Activated CD4-positive, alpha-beta T cell treated with anti-CD3 and anti-CD28 coated beads, Interleukin-2, amount 50 U/mL, for 24 hours (primary cell): ENCODE results near the gene RPL41.
"Not testable (repeated sequence)": the region's sequence is repeated elsewhere in the genome, so short reads cannot be mapped to it uniquely, and the experiment has no call there.

Experiments used
- DNase-seq, 2 donors: peaks; one replicate each; pipeline ENCODE4 v3.0.0-alpha.2; 2020; ENCODE audit warnings: low read depth in 1 of 2, low spot score in 1 of 2

RPL41 gene

DNA sequence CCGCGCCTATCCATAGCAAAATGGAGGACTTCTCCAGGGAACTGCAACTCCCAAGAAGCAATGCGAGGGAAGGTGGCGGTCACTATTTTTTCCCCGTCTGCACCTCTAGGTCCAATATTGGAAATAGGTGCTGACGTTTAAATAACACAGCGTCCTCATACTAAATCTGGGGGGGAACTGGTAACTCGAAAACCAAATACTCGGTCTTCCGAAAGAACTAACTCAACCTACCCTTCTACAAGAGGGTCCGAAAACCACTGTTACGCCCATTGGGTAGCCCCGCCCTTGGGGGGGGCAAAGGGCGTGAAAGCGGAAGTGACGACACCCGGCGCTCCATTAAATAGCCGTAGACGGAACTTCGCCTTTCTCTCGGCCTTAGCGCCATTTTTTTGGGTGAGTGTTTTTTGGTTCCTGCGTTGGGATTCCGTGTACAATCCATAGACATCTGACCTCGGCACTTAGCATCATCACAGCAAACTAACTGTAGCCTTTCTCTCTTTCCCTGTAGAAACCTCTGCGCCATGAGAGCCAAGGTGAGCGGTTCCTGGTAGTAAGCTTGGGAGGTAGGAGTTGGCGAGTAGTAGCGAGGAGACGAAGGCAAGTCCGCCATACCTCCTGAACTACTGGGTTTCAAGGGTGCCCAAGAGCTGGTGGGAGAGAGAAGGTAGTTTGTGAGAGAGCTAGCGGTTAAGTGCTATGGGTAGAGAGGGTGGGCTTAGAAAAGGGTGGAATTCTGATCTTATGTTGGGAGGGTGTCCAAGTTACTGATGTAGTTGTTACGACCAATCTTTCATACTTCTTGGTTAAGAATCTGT, at the start of gene RPL41:
Gene RPL41, plus strand, starts transcription at position 367 of the 815 bp plus-strand sequence.
- DNase-seq = peak; percentile 91 to 94

DNA sequence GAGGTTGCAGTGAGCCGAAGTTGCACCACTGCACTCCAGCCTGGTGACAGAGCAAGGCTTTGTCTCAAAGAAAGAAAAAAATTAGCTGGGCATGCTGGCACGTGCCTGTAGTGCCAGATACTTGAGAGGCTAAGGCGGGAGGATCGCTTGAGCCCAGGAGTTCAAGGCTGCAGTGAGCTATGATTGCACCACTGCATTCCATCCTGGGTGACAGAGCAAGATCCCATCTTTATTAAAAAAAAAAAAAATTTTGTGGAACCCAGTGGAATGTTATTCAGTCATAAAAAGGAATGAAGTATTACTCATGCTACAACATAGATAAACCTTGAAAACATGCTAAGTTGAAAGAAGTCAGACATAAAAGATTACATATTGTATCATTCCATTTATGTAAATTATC, 44.8 kb upstream of the RPL41 start:
- DNase-seq = no peak

DNA sequence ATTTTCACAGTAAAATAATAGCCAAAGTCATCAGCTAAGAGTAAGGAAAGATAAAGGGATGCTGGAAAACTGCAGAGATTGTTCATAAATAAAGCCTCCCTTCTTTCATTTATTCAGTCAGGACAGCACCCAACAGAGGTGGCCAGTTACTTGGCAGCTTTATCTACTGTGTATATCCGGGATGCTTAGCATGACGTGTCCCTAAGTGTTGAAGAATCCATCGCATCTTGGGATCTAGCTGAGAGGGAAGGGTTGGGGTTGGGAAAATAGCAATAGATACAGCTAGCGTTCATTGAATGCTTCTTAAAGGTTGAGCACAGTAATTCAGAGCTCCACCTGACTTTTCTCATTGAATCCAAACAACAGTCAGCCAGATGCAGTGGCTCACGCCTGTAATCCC, 42.0 kb upstream of the RPL41 start:
- DNase-seq = no peak

DNA sequence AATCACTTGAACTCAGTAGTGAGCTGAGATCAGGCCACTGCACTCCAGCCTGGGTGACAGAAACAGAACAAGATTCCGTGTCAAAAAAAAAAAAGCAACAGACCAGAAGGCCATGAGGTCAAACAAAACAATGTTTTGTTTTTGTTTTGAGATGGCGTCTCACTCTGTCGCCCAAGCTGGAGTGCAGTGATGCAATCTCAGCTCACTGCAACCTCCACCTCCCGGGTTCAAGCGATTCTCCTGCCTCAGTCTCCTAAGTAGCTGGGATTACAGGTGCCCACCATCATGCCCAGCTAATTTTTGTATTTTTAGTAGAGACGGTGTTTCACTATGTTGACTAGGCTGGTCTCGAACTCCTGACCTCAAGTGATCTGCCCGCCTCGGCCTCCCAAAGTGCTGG, 38.5 kb upstream of the RPL41 start:
- DNase-seq = not testable (repeated sequence)

DNA sequence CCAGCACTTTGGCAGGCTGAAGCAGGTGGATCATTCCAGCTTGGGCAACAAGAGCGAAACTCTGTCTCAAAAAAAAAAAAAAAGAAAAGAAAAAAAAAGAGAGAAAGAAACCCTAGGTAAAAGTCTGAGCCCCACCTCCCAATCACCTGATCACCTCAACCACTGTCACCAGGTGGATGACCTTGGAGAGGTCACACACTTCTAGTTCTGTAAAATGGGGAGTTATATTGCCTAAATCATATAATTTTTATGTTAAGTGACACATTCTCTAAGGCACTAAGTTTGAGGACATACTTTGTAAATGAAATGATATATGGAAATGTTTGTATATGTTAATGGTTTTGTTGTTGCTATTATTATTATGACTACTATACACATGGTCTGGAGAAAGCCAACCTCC, 38.0 kb upstream of the RPL41 start:
- no peak for DNase-seq

DNA sequence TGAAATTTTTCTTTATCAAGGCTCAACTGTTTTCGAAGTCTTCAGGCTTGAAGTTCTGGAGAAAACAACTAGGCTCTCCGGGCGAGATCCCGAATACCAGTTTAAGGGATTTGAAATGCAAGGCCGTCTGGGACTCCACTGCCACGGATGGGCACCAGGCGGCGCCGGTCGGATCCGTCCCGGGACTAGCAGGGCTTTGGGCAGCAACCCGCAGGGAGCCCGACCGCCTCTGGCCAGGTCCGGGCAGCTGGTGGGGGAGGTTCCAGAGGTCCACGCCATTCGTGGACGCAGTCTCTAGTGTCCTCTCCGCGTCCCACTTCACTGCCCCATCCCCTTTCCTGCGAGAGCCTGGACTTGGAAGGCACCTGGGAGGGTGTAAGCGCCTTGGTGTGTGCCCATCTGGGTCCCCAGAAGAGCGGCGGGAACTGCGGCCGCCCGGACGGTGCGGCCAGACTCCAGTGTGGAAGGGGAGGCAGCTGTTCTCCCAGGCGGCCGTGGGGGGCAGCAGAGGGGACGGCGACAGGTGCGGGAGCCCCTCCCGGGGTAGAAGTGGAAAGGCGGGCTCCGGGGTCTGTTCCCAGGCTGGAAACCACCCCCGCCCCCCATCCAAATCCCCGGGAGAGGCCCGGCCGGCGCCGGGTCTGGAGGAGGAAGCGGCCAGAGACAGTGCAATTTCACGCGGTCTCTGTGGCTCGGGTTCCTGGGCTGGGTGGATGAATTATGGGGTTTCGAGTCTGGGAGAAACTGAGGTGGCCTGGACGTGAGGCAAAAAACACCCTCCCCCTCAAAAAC, 37.3 kb upstream of the RPL41 start:
- peak; percentile 14 to 27 for DNase-seq

DNA sequence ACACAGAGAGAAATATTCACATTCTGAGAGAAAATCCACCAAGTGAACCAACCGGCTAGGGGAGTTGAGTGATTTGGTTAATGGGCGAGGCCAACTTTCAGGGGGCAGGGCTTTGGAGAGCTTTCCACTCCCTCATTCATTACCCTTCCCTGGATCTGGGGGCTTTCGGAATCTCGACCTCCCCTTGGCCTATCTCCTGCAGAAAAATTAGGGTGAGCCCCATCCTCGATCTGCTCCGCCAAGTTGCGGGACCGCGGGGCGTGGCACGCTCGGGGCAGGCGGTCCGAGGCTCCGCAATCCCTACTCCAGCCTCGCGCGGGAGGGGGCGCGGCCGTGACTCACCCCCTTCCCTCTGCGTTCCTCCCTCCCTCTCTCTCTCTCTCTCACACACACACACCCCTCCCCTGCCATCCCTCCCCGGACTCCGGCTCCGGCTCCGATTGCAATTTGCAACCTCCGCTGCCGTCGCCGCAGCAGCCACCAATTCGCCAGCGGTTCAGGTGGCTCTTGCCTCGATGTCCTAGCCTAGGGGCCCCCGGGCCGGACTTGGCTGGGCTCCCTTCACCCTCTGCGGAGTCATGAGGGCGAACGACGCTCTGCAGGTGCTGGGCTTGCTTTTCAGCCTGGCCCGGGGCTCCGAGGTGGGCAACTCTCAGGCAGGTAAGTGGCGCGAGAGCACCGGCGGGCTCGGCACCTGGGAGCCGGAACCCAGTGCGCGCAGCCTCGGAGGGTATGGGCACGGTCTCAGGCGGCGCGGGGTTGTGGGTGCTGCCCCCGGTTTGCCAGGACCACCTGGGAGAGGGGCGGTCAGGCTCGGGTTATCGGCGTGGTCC, 36.5 kb upstream of the RPL41 start, which contains the start of gene ERBB3:
Gene ERBB3, plus strand, starts transcription at position 443 of the 833 bp plus-strand sequence. Its CDS starts 136 bp downstream, at position 579.
- peak; percentile 26 to 58 for DNase-seq

DNA sequence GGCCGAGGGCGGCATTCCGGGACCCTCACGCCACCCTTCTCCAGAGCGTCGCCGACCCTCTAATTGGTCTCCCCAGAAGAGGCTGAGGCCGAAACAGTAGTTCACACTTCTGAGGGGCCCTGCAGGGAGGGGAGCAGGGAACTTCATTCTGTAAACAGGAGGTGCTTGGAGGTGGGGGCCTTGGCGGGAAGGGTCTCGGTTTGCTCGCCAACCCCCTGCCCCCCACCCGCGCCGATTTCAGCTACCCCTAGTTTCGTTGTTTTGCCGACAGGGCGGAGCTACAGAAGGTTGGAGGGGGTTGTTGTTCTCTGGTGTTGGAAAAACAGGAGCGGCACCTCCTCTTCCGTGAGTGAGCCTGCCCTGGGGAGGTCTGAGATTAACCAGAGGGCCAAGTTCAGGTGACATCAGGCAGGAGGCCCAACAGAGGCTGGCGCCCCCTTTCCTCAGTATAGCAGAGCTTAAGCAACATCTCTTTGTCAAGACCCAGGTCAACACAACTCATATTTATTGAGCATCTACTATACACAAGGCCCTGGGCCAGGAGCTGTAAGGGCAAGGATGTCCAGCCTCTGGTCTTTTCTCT, 35.8 kb upstream of the RPL41 start:
- no peak for DNase-seq

DNA sequence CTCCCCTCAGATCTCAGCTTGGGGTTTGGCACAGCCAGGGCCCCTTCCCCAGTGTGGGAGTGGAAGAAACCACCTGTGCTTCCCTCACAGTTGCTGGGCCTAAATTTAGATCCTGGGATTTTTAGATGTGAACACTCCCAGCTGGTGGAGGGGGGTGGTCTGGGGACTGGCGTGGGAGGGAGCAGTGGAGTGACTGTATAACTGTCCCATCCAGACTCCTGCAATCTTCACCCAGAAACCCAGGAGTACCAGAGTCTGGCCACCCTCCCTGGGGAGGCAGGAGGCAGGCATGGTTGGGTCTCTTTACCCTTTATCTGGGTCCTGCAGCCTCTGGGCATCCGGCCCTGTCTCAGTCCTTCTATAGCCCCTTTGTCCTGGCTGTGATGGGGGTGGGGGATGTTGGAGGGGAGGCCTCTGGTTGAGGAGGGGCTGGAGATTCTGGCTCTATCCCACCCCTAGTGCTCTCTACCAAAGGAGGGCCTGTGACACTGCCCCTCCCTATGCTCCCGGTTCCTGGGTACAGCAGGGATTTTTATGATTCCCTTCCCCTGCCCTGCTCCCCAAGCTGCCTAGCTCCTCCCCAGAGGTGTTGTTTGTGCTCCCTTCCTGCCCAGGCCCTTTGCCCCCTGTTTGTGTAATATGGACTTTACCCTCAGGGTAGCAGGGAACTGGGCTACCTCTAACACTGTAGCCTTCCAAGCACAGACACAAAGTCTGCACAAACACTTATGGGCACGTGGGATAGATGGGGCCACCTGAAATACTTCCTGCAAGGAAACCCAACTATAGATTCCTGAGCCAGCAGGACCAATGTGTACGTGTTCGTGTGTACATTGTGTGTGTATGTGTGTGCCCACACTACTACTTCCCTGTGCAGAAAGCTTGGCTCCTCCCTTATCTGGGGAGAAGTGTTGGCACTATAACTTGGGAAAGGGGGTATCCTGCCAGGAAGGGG, 34.8 kb upstream of the RPL41 start:
- no peak for DNase-seq

DNA sequence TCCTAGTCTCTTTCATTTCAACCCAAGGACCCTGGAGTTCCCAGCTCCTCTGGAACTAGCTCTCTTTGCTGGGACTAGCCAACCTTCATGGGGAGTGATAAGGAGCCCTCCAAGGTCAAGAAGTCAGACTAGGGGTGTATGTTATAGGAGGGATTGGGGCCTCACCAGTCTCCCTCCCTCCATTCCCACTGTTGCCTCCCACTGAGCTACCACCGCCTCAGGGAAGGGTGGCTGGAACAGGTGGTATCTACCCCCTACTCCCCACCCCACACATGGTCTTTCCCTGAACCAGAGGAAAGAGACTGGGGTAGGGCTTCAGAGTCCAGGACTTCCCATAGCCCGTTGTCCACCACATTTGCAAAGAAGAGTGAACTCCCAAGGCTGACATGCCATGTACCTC, 34.1 kb upstream of the RPL41 start:
- DNase-seq = no peak

DNA sequence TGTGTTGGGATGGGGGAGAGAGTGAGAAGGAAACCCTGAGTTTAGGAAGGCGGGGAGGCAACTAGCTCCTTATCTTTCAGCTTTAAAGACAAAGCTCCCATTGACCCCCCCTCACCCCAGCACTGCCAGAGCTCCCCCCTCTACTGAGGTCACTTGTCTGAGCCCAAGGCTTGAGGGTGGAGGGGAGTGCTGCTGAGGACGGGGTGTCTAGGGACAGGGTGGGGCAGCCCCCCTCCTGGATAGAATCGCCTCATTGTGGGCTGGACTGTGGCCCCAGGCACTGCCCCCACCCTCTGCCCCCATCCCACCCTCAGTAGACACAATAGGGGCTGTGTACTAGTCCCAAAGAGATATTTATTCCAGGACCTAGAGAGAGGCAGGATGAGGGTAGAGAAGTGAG, 33.5 kb upstream of the RPL41 start:
- DNase-seq = no peak

DNA sequence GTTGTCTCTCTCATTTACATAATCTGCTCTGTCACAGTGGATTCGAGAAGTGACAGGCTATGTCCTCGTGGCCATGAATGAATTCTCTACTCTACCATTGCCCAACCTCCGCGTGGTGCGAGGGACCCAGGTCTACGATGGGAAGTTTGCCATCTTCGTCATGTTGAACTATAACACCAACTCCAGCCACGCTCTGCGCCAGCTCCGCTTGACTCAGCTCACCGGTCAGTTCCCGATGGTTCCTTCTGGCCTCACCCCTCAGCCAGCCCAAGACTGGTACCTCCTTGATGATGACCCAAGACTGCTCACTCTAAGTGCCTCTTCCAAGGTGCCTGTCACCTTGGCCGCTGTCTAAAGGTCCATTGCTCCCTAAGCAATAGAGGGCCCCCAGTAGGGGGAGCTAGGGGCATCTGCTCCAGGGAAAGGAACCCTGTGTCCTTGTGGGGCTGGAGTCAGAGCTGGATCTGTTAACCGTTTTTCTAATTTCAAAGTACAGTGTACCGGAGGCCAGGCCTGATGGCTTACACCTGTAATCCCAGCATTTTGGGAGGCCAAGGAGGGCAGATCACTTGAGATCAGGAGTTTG, 31.4 kb upstream of the RPL41 start:
- no peak for DNase-seq

DNA sequence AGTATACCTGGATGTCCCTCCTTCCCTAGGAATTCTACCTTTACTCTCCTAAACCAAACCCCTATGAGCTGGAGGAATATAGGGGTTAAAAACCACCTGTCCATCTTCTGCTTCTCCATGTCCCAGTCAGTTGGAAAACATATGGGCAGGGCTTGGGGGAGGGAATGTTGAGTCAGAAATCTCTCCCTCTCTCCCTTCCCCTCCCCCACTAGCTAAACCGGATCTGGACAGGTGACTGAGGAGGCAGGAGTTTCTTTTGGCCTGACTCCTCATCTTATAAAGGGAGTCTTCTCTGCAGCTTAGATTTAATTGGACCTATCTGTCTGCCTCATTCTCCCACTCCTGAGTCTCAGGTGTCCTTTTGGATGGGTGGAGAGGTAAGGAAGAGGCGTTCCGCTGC, 30.3 kb upstream of the RPL41 start:
- DNase-seq = no peak

DNA sequence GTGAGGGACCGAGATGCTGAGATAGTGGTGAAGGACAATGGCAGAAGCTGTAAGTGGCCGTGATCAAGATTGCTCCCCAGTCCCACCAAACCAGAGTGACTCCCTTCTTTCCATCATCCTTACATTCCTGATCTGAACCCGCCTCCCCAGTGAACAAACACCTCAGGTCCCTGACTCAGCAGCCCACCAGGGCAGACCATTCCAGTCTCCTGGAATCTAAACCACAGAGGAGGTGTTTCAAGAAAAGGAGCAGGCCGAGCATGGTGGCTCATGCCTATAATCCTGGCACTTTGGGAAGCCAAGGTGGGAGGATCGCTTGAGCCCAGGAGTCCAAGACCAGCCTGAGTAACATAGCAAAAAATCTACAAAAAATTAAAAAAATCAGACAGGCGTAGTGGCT, 29.8 kb upstream of the RPL41 start:
- no peak for DNase-seq

DNA sequence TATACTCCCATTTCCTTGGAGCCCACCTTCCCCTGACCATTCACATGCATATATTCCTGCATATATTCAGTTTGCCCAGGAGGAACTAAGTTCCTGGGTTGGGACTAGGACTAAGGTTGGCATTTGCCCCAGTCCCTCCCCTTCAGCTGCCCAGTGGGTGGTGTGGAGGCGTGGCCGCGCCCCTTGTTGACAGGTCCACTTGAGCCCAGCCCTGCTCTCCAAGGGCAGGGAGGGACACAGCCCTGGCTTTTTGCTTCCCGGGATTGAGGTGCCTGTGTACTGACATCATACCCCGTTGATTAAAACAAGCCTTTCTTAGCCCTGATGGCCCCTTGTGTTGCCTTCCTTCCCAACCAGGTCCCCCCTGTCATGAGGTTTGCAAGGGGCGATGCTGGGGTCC, 29.2 kb upstream of the RPL41 start:
- DNase-seq = no peak

DNA sequence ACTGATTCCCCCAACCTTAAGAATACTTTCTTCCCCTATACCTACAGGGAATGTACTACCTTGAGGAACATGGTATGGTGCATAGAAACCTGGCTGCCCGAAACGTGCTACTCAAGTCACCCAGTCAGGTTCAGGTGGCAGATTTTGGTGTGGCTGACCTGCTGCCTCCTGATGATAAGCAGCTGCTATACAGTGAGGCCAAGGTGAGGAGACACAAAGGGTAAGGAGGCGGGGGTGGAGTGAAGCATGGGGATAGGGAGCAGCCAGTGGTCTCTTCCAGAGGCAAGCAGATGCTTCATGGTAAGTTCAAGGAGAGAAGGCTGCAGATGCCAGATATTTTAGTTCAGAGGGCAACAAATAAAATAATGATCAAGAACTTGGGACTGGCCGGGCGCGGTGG, 18.7 kb upstream of the RPL41 start:
- DNase-seq = no peak

DNA sequence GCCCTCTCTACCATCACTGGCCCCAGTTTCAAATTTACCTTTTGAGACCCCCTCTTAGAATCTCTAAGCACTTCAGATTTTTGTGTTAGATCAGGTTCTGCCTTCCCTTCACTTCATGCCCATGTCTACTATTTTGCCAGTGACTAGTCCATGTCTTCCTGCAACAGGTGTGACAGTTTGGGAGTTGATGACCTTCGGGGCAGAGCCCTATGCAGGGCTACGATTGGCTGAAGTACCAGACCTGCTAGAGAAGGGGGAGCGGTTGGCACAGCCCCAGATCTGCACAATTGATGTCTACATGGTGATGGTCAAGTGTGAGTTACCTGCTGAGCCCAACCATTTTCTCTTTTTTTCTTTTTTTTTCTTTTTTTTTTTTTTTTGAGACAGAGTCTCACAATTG, 17.8 kb upstream of the RPL41 start:
- DNase-seq = no peak

DNA sequence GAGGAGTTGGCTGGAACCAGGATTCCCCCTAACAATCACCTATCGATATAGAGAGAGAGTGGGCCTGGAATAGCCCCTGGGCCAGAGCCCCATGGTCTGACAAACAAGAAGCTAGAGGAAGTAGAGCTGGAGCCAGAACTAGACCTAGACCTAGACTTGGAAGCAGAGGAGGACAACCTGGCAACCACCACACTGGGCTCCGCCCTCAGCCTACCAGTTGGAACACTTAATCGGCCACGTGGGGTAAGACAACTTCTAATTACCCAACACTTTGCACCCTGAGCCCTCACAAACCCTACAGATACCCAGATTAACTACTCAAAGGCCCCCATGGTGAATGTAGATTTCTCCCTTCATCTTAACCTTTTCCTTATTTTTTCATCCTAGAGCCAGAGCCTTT, 16.6 kb upstream of the RPL41 start:
- no peak for DNase-seq

DNA sequence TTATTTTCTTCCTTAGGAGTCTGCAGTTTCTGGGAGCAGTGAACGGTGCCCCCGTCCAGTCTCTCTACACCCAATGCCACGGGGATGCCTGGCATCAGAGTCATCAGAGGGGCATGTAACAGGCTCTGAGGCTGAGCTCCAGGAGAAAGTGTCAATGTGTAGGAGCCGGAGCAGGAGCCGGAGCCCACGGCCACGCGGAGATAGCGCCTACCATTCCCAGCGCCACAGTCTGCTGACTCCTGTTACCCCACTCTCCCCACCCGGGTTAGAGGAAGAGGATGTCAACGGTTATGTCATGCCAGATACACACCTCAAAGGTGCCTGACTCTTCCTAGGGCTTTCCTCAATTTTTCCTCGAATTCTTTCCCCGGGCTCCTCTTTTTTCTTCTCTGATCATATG, 15.4 kb upstream of the RPL41 start:
- no peak for DNase-seq

DNA sequence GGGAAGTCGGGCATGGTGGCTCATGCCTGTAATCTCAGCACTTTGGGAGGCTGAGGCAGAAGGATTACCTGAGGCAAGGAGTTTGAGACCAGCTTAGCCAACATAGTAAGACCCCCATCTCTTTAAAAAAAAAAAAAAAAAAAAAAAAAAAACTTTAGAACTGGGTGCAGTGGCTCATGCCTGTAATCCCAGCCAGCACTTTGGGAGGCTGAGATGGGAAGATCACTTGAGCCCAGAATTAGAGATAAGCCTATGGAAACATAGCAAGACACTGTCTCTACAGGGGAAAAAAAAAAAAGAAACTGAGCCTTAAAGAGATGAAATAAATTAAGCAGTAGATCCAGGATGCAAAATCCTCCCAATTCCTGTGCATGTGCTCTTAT, 13.8 kb upstream of the RPL41 start:
- no peak for DNase-seq
